ENCODE measurements around the gene ACVR2A.

Gene ACVR2A

GRCh38 chr2:147924647-147925046 is 79.8 kb downstream of the ACVR2A start:
- DNase-seq (ENCODE audit: low read depth): no peak

GRCh38 chr2:147925886-147926285 is 81.1 kb downstream of the ACVR2A start:
- DNase-seq (ENCODE audit: low read depth): peak; percentile 61

DNA sequence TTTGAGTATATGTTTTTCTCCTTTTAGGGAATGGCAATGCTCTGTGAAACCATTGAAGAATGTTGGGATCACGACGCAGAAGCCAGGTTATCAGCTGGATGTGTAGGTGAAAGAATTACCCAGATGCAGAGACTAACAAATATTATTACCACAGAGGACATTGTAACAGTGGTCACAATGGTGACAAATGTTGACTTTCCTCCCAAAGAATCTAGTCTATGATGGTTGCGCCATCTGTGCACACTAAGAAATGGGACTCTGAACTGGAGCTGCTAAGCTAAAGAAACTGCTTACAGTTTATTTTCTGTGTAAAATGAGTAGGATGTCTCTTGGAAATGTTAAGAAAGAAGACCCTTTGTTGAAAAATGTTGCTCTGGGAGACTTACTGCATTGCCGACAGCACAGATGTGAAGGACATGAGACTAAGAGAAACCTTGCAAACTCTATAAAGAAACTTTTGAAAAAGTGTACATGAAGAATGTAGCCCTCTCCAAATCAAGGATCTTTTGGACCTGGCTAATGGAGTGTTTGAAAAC is 82.3 kb downstream of the ACVR2A start:
- no peak for DNase-seq (ENCODE audit: low read depth)

- no peak for DNase-seq (ENCODE audit: low read depth)
Measured at GRCh38 chr2:147933931-147934330, 89.1 kb downstream of the ACVR2A start.

GRCh38 chr2:147934881-147935620 is 90.2 kb downstream of the ACVR2A start:
- no peak for DNase-seq (ENCODE audit: low read depth)

DNA sequence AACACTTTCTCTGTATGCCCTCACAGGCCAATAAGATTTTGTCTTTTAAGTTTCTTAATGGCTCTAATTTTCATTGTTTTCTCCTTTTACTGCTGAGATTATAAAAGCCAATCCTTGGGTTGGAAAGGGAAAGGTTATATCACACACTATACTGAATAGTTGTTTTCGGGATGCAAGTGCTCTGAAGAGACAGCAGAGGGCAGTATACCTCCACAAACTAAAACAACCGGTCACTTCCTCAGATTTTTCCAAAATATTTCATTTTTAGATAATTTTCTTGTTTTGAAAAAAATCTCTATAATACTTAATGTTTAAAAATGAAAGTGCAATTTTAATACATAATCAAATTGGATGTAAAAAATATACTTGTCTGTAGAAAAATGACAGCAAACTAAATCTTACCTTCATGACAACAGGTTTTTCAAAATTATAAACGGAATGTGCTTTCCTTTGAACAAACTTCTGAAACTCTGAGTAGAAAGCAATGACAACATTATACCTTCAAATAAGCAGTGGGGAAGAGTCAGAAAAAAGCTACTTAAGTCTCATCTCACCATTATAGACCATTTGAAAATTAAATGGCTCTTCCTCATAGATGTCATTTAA is 93.0 kb downstream of the ACVR2A start:
- peak; percentile 38 for DNase-seq (ENCODE audit: low read depth)

GRCh38 chr2:147939313-147939712 is 94.5 kb downstream of the ACVR2A start:
- DNase-seq (ENCODE audit: low read depth): peak; percentile 4

DNA sequence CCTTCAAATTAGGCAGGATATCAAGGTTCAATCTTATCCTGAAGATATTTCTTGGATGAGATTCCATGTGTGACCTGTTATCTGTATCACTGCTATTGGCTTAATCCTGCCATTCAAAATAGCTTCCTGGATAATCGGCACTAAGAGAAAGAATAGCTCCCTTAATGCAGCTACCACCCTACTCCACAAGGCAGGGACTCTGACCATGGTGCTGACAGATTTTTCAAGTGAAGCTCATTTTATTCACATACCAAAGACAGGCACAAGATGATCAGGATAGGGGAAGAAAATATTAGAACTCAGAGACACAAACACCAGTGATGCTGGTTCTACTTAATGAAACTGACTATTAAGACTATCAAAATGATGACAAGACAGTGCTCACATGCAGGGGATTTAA is 100.8 kb downstream of the ACVR2A start:
- DNase-seq (ENCODE audit: low read depth): peak; percentile 41

- DNase-seq (ENCODE audit: low read depth): no peak
Measured at GRCh38 chr2:147952118-147952517, 107.3 kb downstream of the ACVR2A start.

DNA sequence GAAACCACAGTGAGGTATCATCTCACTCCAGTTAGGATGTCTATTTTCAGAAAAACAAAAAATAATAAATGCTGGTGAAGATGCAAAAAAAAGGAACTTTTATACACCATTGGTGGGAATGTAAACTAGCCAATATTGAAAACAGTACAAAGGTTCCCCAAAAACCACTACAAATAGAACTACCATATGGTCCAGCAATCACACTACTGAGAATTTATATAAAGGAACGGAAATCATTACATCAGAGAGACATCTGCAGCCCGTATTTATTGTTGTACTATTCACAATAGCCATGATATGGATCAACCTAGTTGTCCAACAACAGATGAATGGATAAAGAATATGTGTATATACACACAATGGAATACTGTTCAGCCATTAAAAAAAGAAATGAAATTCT is 123.7 kb downstream of the ACVR2A start:
- DNase-seq (ENCODE audit: low read depth): no peak

GRCh38 chr2:147976102-147976501 is 131.3 kb downstream of the ACVR2A start:
- DNase-seq (ENCODE audit: low read depth): no peak

GRCh38 chr2:147977679-147978078 is 132.8 kb downstream of the ACVR2A start:
- no peak for DNase-seq (ENCODE audit: low read depth)

All from iris pigment epithelial cell (primary cell).